Stimulated activated CD8-positive, alpha-beta memory T cell treated with anti-CD3 and anti-CD28 coated beads, Interleukin-2, amount 100 ng/mL, for 1 hour (primary cell): ENCODE data around the gene ANKLE1.

Experiments used
- DNase-seq, 2 donors: peaks; one replicate each; pipeline ENCODE4 v3.0.0-alpha.2; 2020; ENCODE audit warnings: low read depth in 2 of 2

Gene ANKLE1

DNA sequence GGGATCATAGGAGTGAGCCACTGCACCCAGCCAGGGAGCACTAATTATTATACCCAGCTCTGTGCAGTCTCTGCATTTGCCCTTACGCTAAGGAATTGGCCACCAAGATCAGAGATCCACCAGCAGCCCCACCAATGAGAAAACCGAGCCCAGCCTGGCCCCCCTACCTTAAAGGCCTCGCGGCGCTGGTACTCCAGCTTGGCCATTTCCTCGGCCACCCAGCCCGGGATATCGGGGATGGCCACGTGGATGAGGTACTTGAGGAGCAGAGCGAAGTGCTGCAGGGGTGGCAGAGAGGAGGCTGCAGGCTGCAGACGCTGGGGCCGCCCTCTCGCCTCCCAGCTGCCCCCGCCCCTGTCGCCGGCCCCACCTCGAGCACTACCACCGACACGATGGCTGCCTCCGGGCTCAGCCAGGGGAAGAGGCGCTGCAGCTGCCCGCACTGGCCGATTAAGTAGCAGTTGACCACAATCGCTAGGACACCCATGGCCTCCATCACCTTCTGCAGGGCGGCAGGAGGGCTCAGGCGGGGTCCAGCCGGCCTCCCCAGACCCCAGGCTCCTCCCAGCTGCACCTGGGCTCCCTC, 45.5 kb downstream of the ANKLE1 start:
- no peak for DNase-seq

DNA sequence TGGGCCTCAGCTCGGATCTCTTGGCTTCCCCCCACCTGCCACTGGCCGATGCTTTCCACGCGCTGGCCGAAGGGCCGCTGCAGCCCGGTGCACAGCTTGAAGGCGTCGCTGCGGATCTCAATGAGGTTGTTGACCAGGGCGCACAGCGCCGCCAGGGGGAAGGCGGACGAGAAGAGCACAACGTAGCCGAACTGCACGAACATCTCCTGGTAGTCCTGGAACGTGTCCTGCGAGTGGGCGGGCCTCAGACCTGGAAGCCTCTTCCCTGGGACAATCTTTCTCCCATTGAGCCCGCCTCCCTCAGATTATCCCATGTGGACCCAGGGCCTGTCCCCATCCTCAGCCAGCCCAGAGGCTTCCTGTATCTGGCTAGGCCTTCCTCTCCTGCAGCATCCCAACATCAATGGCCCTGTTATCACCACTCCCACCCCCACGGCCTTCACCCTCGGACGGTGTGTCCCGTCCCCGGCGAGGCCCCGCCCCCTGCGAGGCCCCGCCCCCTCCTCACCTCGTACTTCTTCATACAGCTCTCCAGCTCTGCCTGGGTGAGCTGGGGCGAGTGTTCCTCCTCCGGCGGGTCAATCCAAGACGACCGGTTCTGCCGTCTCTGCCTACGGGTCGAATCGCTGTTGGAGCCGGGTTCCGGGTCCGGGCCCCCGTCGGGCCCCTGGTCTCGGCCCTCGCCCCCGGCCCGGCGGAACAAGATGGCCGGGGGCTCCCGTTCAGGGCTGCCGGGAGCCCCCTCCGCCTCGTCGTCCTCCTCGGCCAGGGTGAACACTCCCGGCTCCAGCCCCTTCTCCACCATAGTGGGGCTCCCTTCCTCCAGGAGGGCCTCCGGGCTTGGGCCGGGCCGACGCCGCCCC, 46.2 kb downstream of the ANKLE1 start:
- DNase-seq: no peak

DNA sequence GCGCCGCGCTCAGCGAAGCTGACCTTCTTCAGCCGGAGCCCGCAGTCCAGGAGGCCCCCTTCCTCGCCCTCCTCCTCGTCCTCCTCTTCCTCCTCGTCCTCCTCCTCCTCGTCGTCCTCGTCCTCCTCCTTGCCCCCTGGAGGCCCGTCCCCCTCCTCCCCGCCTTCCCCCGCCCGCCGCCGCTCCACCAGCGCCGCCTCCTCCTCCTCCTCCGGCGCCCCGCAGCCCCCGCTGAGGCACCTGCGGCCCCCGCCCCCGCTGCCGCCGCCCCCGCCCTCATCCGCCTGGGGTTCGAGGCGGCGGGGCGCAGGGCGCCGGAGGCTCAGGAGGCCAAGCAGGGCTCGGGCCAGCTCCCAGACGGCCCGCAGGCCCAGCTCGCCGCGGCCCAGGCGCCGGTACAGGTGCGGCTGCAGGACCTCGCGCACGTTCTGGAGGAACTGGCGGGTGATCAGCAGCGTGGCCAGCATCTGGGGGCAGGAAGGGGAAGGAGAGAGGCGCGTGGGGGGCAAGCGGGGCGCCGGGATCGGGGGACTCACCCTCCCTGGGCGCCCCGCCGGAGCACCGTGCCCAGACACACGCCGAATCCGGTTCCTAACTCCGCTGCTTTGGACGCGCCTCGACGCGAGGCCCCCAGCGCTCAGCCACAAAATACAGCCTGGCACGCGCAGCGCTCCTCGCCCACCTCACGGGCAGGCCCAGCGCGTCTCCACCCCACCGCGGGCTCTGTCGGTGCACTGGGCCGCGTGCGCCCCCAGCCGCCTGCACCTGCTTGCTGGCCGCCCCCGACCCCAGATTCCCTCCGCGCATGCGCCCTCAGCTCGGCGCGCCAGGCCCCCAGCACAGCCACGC, 47.0 kb downstream of the ANKLE1 start:
- DNase-seq: no peak

DNA sequence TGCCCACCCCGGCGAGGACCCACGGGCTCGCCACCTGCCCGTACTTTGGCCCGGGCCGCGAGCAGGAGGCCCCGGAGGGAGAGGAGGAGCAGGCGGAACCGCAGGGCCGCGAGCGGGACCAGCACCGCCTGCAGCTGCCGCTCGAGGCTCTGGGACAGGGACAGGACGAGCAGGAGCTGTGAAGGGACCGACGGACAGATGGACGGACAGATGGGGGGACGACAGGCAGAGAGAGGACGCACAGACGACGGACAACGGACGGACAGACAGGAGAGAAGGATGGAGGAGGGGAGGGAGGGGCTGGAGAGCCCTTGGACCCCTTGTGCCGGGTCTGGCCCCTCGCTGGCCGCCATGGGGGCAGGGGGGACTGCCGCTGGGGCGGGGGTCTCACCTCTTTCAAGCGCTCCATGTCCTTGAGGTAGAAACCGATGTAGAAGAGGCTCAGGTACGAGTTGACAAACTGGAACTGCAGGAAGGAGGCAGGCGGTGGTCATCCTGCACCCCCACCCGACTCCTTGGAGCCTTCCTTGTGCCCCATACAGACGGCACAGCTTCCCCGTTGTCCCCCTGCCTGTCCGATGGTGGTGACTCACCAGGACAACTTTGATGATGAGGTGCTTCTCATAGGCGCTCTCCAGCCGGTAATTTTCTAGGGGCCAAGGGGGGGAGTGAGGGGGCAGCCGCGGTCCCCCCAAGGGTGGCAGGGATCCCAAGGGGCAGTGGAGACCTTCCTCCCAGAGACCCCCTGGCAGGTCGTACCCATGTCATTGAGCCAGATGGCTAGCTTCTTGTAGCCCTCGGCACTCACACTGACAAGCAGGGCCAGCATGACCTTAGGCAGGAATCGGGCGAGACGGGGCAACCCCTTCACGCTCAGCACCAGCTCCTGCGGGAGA, 47.9 kb downstream of the ANKLE1 start:
- no peak for DNase-seq

DNA sequence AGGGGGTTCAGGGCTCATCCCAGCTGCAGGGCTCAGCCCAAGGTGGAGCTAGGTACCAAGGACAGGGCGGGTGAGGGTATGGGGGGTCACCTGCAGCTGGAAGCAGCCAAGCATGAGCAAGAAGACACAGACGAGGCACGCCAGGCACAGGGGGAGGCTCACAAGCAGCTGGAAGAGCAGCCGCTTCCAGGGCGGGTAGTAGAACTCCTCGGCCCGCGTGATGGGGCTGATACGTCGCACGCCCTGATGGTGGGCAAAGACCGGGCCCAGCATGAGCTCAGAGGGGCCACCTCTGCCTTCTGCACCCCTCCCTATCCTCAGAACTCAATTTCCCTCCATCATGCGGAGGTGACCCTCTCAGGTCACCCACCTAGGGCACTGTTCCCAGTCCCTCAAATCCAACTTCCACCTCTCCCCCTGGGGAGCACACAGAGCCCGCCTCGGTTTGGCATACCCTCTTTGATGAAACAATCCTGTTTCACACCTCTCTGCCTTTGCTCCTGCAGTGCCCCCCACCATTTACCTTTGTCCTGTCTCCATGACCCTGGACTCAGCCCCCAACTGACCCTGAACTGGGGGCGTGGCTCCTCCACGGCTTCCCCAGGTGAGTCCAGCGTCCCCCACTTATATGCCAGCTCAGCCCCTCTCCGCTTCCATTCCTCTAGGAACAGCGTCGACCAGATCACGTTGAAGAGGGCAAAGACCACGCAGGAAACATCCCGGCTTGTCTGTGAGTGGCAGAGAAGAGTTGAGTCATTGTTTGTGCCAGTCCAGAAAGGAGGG, 48.8 kb downstream of the ANKLE1 start:
- no peak for DNase-seq

DNA sequence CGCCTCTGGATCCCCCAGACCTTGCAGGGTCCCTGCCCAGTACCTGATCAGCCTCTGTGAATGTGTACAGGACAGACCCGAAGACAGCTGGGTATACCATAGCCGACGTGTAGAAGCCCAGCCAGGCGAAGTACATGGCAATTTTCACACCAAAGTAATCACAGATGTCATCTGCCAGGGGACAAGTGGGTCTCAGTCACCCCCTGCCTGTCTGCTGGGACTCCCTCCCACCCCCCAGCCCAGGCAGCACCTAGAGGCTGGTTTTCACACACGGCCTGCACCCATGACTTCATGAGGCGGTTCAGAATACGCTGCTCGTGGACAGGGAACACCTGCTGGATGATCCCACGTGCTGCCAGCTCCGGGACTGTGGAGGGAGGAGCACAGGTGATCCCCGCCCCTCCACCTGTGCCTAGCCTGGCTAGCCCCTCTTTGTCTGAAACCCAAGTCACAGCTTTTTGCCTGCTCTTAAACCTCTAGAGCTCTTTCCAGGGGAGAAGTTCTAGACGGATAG, 49.4 kb downstream of the ANKLE1 start:
- DNase-seq: no peak

DNA sequence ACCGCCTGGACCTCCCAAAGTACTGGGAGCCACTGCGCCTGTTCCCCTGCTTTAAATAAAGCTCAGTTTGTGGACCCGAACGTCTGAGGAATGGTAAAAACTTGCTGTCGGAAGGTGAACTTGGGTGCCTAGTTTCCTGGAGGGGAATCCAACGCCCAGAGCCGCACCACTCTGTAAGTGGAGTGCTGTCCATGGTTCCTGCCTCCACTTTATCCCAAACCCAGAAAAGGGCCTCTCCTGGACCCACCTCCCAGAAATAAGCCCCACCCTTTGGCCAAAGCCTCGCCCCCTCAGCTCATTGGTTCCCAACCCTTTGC, 50.6 kb downstream of the ANKLE1 start:
- DNase-seq: no peak

DNA sequence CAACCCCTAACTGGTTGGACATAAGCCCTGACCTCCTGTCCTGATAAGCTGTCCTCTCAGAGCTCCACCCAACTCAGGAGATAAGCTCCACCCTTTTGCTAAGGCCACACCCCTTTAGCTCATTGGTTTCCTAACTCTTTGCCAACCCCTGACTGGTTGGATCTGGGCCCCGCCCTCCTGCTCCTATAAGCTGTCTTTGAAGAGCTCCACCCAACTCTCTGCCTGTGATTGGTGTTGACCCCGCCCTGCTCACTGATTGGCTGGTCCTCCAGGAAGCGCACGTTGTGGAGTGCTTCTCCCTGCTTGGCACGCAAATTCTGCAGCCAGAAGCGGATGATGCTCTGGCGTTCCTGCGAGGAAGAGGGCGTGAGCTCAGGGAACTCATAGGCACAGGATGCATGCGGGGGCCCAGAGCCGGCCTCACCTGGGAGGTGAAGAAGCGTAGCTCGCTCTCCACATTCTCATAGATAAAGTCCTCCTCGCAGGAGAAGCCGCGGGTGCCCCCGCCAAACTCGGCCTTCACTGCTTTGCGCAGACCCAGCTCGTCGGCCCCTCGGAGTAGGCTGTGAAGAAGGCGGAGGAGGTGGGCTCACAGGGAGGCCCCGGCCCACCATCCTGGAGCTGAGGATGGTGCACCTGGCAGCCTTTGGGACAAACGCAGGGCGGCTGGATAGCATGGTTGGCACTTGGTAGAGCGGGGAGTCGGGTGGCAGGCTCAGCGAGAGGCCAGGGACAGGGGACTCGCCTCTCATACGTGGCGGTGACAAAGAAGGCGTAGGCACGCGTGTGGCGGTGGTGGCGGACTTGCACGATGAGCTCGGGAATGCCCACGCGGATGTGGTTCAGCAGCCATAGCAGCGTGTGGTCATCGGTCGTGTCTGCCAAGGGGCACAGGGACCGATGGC, 51.2 kb downstream of the ANKLE1 start:
- no peak for DNase-seq

DNA sequence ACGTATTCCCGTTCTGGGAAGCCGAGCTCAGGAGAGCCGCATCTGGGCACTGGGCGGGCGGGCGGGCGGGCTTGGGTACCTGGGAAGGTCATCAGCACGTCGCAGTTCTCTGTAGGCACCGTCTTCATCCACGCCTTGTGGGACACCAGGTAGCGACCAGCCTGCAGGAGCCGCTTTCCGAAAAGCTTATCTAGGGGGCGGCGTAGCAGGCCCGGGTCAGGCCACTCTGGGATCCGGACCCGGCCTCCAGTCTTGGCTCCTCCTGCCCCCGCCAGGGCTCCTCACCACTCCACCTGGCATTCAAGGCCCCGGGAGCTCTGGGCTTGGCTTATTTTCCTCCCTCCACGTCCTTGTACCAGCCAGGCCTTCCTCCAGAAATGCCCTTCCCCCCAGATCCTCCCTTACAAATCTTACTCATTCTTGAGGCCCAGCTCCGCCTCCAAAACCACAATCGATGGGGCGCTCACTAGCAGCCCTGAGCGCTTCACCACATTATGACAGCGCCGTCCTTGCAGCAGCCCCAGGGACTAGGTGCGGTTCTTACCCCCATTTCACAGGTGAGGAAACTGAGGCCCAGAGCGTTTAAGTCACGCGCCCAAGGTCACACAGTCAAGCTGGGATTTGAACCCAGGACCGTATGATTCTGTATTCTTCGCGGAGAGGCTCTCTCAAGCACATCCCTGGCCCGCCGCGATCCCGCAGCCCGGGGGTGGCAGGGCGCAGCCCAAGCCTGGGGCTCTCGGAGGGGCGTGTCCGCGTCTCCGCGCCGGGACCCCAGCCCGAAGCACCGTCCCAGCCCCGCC, 52.1 kb downstream of the ANKLE1 start:
- DNase-seq: peak; percentile 45 to 53

DNA sequence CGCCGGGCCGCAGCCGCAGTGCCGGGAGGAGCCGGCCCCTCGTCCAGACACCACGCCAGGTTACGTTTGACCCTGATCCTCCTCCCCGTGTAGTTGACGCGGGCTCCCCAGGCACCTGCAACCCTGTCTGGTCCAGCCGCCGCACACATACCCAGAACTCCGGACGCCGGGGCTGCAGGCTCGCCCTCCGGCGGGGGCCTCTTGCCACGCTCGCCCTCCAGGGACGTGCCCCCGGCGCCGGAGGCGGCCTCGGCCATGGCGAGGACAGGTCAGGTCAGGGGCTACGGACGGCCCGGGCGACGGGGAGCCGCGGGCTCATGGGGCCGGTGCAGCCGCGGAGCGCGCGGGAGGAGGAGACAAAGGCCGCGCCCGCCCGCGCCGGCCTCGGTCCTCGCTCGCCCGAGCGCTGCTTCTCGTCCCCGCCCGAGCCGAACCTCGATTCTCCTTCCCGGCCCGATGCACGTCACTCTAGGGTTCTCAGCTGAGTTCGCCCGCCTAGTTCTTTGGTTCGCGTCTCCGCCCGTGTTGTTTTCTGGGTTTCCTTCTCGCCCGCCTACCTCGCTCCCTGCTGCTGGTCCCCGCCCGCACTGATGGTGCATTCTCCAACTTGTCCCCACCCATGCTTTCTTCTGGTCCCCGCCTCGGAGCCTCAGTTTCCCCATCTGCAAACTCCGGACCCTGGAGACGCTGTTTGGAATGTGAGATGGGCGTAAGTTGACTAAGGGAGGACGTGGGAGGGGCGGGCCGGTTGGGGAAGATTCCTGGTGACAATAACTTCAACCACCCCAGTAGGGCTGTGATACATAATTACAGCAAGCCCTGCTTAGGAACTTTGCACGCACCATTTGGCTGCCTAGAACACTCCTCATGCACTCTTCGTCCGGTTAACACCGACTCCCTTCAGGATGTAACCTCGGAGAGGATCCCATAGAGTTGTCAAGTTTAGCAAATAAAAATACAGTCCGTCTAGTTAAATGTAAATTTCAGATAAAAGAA, 53.0 kb downstream of the ANKLE1 start, which contains the start of gene ANO8:
TSS of gene ANO8 (minus strand) at position 442 of the 996 bp plus-strand sequence. CDS start at position 257, 185 bp downstream.
- peak; percentile 86 to 91 for DNase-seq

DNA sequence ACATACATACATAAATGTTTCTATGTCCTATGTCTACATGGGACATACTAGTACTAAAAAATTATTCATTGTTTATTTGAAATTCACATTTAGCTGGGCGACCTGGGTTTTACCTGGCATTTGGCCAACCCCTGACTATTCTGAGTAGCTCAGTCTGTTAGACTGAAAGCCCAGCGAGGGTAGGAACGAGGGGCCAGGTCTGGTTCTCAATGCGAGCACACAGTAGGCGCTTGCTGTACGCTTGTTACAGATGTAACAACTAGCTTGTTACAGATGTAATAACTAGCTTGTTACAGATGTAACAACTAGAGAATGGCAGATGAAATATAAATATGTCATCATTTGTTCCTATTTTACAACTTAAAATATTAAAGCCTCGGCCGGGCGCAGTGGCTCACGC, 53.9 kb downstream of the ANKLE1 start:
- no peak for DNase-seq
